Measurements from ENCODE around the gene NELFB. TPM values are rescaled to one million over a fixed set of nuclear protein-coding genes. Genes with fewer than 3 reads are reported as not detected.
"Not testable (repeated sequence)": the region's sequence is repeated elsewhere in the genome, so short reads cannot be mapped to it uniquely, and the experiment has no call there.

NELFB gene
- polyA plus RNA-seq, 3 donors: 36.1 to 38.9 (median 37.9) TPM

- no peak overlapping the region for H3K27ac ChIP-seq (ENCODE audit: low read depth, low read length)
- WGBS, 3 donors: 66 to 87% (median 75%) methylated on average over 21 to 24 of the region's 24 CpGs
Observed at GRCh38 chr9:137232510-137232909, 22.6 kb upstream of the NELFB start.

DNA sequence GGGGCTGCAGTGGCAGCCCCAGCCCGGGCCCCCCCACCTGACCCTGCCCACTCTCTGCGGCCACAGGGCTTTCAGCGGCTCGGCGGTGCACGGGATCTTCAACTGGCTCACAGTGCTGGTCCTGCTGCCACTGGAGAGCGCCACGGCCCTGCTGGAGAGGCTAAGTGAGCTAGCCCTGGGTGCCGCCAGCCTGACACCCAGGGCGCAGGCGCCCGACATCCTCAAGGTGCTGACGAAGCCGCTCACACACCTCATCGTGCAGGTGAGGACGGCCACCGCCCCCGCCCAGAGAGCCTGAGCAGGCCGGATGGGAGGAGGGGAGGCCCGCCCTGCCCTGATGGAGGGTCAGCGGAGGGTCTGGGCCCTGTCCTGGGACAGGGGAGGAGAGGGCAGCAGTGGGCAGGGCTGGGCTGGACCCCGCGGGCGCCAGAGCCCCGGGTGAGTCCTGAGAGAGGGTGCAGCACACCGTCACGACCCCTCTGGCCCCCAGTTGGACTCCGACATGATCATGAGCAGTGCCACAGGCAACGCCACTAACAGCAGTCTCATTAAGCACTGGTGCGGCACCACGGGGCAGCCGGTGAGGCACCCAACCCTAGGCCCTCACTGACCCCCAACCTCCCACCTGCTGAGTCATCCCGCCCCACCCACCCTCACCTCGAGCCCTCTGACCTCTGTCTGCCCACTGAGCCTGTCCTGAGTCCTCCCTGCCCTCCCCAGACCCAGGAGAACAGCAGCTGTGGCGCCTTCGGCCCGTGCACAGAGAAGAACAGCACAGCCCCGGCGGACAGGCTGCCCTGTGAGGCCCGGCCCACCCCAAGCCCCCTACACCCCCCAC lies 21.8 kb upstream of the NELFB start:
- 69 to 78% (median 74%) methylated on average over 26 to 40 of the region's 40 CpGs for WGBS, 3 donors

GRCh38 chr9:137234055-137234697 lies 21.0 kb upstream of the NELFB start:
- 47 to 54% (median 49%) methylated on average over 32 to 40 of the region's 40 CpGs for WGBS, 3 donors
- no peak overlapping the region for H3K27ac ChIP-seq (ENCODE audit: low read depth, low read length)

More for the DNA sequence above, 21.8 kb upstream of the NELFB start:
- H3K27ac ChIP-seq (ENCODE audit: low read depth, low read length): no peak overlapping the region

DNA sequence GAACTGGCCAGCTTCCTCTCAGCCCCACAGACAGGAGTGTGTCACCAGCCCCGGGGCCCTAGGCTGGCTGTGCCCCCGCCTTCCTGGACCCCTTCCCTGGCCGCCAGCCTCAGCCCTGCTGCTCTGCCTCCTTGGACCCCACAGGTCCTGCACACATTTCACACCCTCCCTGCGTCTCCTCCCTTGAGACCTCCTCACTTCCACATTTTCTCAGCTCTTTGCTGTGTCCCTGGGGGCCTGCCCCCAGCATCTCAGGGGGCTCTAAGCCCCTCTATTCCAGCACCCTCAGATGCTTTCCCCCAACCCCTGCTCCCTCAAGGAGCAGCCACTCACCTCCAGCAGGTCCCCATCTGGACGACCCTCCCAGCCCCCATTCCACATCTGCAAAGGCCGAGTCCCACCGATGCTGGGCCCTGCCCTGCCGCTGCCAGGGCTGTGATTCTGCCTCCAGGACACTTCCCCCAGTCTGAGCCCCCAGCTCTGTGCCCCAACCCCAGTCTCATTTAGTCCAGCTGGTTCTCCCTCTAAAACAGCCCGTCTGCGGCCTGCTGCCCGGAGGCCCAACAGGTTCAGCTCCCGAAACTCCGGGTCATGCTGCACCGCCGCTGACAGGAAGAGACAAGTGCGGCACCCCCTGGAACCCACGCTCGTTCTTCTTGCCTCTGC lies 20.2 kb upstream of the NELFB start:
- WGBS, 3 donors: 65 to 82% (median 72%) methylated on average over 17 to 18 of the region's 18 CpGs

GRCh38 chr9:137235424-137236237 lies 19.5 kb upstream of the NELFB start:
- 61 to 67% (median 66%) methylated on average over 28 to 35 of the region's 35 CpGs for WGBS, 3 donors
- no peak overlapping the region for H3K27ac ChIP-seq (ENCODE audit: low read depth, low read length)

More for the DNA sequence above, 20.2 kb upstream of the NELFB start:
- no peak overlapping the region for H3K27ac ChIP-seq (ENCODE audit: low read depth, low read length)

DNA sequence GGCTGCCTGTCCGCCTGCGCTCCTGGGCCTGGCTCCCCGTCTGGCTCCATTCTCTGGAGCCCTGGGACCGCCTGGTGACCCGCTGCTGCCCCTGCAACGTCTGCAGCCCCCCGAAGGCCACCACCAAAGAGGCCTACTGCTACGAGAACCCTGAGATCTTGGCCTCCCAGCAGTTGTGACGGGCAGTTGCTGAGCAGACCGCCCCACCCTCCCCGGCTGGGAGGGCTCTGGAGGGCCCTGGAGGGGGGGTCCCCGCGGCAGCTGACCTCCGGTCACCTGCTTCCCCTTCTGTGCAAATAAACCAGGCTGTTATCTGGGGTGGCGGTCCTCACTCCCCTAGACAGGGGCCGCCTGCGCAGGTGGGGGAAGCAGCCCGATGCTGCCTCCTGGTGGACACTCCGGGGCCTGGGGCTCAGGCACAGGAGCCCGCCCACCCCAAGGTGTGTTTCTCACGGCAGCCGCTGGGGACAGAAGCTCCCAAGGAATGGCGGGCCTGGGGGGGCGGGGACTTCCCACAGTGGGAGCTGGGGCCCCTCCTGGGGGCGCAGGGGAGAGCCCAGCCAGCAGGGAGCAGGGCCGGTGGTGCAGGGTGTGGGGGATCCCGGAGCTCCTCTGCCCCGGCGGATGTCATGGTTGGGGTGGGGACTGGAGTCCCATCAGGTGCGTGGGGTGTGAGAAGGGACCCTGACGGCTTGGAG lies 18.7 kb upstream of the NELFB start:
- 8 to 10% (median 9%) methylated on average over 30 to 31 of the region's 31 CpGs for WGBS, 3 donors
- no peak overlapping the region for H3K27ac ChIP-seq (ENCODE audit: low read depth, low read length)

- 31 to 37% (median 37%) methylated on average over 11 of the region's 11 CpGs for WGBS, 3 donors
- no peak overlapping the region for H3K27ac ChIP-seq (ENCODE audit: low read depth, low read length)
Observed at GRCh38 chr9:137236936-137237421, 18.1 kb upstream of the NELFB start.

- WGBS, 3 donors: 60 to 81% (median 80%) methylated on average over 13 of the region's 13 CpGs
- H3K27ac ChIP-seq (ENCODE audit: low read depth, low read length): no peak overlapping the region
Observed at GRCh38 chr9:137237759-137238726, 17.1 kb upstream of the NELFB start.

GRCh38 chr9:137239541-137240200 lies 15.5 kb upstream of the NELFB start:
- 42 to 52% (median 48%) methylated on average over 23 to 27 of the region's 27 CpGs for WGBS, 3 donors
- not testable (repeated sequence) for H3K27ac ChIP-seq (ENCODE audit: low read depth, low read length)

- H3K27ac ChIP-seq (ENCODE audit: low read depth, low read length): peak overlapping the region; percentile 5
- WGBS, 3 donors: 0 to 1% (median 0%) methylated on average over 53 to 58 of the region's 58 CpGs
Observed at GRCh38 chr9:137240318-137240840, 14.7 kb upstream of the NELFB start.

DNA sequence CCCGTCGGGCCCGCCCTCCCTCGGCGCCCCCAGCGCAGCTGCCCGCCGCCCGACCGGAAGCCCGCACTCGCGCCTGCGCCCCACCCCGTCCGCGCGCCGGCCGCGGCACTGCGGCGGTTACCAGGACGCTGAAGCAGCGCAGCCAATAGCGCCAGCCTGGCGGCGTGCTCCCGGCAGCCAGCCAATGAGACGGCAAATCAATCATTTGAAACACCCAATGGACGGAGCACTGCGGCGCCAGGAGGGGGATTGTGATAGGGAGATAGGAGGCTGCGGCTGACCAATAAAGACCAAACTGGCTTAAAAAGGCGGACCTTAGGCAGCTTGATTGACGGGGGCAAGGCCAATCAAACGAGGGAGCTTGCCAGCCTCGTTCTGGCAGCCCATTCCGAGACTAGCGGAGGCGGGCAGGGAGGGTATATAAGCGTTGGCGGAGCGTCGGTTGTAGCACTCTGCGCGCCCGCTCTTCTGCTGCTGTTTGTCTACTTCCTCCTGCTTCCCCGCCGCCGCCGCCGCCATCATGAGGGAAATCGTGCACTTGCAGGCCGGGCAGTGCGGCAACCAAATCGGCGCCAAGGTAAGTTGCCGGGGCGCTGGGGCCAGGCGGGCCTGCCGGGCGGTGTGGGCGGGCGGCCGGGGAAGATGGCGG lies 14.2 kb upstream of the NELFB start, which contains the start of gene TUBB4B:
Gene TUBB4B (plus strand): TSS at position 447 of the 649 bp plus-strand sequence. CDS start 74 bp downstream, at position 521.
- 0 to 1% (median 1%) methylated on average over 54 to 67 of the region's 67 CpGs for WGBS, 3 donors
- H3K27ac ChIP-seq (ENCODE audit: low read depth, low read length): peak within 1 kb of the TSS; percentile 52

- WGBS, 3 donors: 1 to 2% (median 2%) methylated on average over 47 to 81 of the region's 83 CpGs
- peak overlapping the region; percentile 52 for H3K27ac ChIP-seq (ENCODE audit: low read depth, low read length)
Observed at GRCh38 chr9:137241490-137242268, 13.4 kb upstream of the NELFB start.

DNA sequence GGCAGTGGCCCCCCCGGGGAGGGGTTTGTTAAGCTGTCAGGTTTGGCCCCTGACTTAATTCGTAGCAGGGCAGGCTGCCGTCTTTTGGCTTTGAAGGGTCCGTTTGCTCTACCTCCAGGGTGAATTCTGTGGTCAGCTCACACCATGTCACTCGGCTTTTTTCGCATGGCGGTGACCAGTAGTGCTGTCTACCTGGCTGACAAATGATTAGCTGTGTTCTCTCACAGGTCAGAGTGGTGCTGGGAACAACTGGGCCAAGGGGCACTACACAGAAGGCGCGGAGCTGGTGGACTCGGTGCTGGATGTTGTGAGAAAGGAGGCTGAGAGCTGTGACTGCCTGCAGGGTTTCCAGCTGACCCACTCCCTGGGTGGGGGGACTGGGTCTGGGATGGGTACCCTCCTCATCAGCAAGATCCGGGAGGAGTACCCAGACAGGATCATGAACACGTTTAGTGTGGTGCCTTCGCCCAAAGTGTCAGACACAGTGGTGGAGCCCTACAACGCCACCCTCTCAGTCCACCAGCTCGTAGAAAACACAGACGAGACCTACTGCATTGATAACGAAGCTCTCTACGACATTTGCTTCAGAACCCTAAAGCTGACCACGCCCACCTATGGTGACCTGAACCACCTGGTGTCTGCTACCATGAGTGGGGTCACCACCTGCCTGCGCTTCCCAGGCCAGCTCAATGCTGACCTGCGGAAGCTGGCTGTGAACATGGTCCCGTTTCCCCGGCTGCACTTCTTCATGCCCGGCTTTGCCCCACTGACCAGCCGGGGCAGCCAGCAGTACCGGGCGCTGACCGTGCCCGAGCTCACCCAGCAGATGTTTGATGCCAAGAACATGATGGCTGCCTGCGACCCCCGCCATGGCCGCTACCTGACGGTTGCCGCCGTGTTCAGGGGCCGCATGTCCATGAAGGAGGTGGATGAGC lies 12.6 kb upstream of the NELFB start:
- H3K27ac ChIP-seq (ENCODE audit: low read depth, low read length): peak overlapping the region; percentile 52
- WGBS, 3 donors: 43 to 83% (median 73%) methylated on average over 36 of the region's 36 CpGs

GRCh38 chr9:137243266-137243625 lies 11.9 kb upstream of the NELFB start:
- WGBS, 3 donors: 66 to 94% (median 91%) methylated on average over 15 to 18 of the region's 18 CpGs
- not testable (repeated sequence) for H3K27ac ChIP-seq (ENCODE audit: low read depth, low read length)
